HG03565 (cell line): Measurements from ENCODE around the gene RAB3GAP2.
"Not testable (repeated sequence)": the region's sequence is repeated elsewhere in the genome, so short reads cannot be mapped to it uniquely, and the experiment has no call there.

ENCODE experiments used
- ATAC-seq: cut with Tn5 transposase; IDR thresholded peaks from one replicate; pipeline ENCODE4 v1.9.1; 2021; ENCODE audit warnings: mild to moderate bottlenecking, moderate library complexity; ENCODE audit not compliant: unreplicated experiment

Gene RAB3GAP2

GRCh38 chr1:220204758-220205157 lies 67.5 kb downstream of the RAB3GAP2 start:
- ATAC-seq = not testable (repeated sequence)

DNA sequence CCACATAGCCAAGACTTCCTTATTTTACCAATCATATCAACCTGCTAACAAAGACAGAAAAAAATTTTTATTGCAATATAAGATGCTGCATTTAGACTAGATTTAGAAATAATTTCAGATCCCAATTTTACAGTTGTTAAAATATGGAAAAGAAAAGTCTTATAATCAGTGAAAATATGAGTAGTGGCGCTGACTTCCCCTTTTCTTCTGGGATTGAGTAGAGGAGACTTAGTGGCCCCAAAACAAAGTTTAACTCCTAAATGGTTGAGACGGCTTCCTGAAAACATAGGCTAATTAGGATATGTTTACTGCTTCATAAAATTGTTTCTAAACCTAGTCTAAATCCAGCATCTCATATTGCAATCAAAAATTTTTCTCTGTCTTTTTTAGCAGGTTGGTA lies 68.4 kb downstream of the RAB3GAP2 start:
- ATAC-seq = no peak

DNA sequence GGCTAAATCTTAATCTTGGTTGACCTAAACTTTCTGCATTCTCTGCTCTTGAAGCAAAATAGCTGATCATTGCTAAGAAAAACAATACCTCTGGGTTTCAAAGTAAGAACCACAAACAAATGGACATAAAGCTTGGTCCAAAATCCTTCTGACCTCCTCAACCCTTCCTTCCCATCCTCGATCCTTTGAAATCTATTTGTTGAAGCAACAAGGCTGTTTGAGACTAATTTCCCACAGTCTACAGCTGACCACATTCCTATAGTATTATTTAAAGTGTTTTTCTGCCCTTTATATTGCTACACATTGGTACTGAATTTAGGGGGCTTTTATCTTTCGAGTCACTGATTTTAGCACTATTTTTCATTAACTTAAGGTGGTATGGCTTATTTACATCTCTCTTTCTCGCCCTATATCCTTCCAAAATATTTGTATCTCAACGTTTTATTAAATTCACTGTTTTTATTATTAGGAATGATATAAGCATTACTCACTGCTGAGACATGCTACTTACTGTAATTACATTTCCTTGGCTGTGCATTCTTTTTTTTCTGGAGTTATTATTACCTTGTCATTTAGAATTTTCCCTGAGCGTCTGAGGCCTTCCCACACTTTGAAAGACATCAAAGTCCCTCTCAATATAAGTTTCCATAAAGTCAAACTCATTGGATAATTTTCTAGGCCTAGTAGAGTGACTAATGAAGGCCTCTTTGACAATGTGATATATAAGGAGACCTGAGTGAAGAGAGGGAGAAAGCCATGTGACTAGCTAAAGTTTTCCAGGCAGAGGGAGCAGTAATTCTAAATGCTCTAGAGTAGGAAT lies 73.9 kb downstream of the RAB3GAP2 start:
- ATAC-seq = no peak

DNA sequence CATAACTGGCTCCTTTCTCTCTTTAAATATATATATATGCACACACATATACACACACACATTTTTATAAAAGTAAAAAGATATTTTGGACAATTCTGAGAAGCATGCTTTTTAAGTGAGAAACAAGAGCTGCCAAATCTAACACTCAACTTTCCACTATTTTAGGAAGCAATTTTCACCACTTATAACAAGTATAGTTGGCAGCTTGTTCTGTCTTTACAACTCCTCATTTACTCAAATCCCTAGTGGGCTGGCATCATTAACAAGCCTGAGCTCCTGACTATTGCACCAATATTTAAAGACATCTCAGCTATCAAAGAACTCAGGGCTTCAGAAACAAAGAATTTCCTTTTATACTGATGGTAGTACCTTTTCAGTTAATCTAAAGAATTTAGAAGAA lies 76.6 kb downstream of the RAB3GAP2 start:
- no peak for ATAC-seq

- ATAC-seq = no peak
These were observed 82.4 kb downstream of the RAB3GAP2 start for GRCh38 chr1:220189750-220190347.

DNA sequence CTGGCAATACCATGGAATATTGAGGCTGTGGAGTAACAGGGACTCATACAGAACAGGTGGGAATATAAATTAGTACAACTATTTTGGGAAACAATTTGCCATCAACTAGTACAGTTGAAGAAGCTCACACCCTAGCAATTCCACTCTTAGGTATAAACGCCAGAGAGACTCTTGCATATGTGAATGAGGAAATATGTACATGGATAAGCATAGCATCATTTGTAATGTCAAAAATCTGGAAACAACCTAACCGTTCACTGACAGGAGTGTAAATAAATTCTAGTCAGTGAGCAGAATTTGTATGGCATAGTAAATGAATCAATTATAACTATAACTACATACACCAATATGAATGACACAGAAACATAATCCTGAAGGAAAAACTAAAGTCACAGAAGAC lies 83.7 kb downstream of the RAB3GAP2 start:
- ATAC-seq = no peak

DNA sequence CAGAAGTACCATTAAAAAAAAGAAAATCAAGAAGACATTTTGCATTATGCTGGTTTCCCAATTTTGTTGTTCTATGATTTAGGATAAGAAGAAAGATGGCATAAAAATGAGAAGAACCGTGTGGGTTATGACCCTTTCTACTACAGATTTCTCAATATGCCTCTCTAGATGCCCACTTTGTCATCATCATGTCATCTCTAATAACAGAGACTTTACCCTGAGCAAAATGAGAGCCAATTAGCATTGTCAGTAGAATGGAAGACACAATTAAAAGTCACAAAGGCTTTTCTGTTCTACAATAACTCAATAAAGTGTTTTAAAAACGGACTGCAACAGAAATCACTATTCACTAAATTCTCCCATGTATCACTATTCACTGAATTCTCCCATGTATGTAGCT lies 85.5 kb downstream of the RAB3GAP2 start:
- ATAC-seq = no peak

DNA sequence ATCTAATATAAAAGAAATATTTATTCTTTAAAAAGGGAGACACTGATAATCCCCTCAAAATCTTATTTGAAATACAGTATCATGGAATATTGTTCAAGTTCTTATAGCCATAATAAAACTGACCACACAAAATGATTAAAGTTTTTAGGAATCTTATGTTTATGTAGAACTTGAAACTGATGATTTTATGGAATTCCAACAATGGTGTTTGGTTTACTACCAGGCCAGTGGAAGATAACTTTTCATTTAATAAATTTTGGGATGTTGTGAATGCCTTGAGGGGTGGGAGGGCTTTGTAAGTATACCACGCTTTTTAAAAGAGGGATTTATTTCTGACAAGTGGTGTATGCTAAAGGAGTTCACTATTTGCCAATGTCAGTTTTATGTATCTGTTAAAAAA lies 87.7 kb downstream of the RAB3GAP2 start:
- ATAC-seq = no peak

GRCh38 chr1:220182656-220183055 lies 89.6 kb downstream of the RAB3GAP2 start:
- no peak for ATAC-seq

GRCh38 chr1:220182111-220182510 lies 90.1 kb downstream of the RAB3GAP2 start:
- no peak for ATAC-seq

DNA sequence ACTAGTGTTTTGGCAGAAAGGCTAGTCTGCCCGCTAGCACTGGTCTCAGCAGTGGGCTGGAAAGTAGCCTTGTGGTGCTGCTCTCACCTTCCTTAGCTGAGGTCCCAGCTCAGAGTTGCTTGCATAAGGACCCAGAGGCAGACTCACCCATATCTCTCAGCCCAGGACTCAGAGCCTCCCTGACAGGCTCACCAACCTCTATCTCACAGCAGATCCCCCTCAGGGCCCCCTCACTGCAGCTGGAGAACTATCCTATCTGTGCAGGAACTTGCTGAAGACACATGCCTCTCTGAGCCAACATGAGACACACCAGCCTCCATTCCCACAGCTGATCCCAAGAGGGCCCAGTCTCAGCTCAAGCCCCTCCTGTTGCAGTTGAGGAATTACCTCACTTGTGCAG lies 95.7 kb downstream of the RAB3GAP2 start:
- no peak for ATAC-seq

DNA sequence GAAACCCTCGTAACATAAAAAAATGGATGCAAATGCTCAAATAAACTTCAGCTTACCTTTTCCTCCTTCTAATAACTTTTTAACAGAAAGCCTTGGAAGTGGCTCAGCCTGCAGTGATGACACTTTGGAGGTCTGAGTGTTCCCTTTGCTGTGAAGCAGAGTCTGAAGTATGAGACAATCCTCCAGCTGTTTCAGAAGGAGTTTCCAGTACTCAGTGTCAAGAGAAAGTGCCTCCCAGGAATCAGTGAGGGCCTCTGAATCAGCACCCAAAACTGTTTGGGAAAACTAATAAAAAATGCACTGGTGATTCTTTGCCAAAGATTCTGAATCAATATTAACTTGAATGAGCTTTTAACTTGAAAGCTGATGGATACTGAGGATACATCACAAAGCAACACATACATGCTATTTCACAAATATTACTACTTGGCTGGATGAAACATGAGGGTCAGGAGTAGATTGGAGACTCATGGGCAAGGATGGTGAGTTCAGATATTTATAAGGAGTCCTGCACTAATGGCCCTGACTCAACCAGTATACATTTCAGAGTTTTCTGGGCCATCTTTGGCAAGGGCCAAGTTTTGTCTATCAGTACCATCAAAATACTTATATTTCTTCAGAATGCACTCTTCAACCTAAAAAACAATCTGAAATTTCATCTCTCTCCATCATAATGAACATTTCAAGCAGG lies 101.3 kb downstream of the RAB3GAP2 start:
- ATAC-seq = no peak

DNA sequence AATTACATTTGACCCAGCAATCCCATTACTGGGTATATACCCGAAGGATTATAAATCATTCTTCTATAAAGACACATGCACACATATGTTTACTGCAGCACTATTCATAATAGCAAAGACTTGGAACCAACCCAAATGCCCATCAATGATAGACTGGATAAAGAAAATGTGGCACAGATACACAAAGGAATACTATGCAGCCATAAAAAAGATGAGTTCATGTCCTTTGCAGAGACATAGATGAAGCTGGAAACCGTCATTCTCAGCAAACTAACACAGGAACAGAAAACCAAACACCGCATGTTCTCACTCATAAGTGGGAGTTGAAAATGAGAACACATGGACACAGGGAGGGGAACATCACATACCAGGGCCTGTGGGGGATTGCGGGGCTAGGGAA lies 102.4 kb downstream of the RAB3GAP2 start:
- ATAC-seq = not testable (repeated sequence)

GRCh38 chr1:220166853-220167252 lies 105.4 kb downstream of the RAB3GAP2 start:
- ATAC-seq = no peak

DNA sequence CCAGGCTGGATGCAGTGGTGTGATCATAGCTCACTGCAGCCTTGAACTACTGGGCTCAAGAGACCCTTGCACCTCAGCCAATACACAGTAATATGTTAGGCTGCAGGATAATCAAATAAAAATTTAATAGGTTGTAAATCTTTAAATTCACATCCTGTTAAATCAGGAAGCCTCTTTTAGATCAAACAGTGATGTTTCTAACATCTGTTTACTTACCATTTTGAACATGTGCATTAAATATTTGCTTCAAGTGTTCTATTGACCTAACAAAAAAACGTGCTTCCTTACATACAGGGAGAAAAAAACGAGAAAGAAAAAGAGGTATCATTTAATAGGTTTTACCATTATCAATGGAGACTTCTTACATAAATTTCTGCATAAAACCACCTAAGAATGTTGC lies 107.7 kb downstream of the RAB3GAP2 start:
- no peak for ATAC-seq

DNA sequence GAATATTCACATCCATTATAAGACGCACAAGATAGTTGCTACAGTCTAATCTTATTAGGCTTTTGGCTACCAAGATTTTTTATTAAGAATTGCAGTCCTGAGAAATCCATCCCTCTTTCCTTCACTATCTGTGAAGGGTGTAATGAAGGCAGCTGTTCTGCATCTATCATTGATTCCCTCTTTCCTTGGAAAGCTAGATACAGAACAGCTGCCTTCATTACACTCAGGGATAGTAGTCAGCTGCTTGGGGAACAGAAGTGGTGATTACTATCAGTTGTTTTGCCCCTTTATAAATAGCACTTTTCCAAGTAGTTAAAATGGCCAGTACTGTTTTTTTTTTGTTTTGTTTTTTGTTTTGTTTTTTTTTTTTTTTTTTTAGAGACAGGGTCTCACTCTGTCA lies 108.1 kb downstream of the RAB3GAP2 start:
- no peak for ATAC-seq

- no peak for ATAC-seq
These were observed 112.2 kb downstream of the RAB3GAP2 start for GRCh38 chr1:220160027-220160426.

DNA sequence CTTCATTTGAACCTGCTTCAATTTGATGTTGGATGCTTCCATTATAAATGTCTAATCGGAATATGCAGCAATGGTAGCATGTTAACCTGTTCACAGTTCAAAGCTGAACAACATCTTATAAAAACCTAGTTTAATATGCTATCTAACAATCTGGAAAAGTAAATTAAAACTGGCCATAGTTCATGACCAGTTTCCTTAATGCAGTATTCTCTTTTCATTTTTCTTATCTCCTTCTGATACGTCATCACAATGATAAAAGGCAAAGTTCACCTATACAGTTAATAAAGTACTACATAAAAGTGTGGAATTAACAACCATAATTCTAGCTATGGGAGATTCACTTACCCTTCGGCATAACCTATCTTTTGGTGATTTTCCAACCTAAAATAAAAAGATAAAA lies 113.2 kb downstream of the RAB3GAP2 start:
- ATAC-seq = no peak

DNA sequence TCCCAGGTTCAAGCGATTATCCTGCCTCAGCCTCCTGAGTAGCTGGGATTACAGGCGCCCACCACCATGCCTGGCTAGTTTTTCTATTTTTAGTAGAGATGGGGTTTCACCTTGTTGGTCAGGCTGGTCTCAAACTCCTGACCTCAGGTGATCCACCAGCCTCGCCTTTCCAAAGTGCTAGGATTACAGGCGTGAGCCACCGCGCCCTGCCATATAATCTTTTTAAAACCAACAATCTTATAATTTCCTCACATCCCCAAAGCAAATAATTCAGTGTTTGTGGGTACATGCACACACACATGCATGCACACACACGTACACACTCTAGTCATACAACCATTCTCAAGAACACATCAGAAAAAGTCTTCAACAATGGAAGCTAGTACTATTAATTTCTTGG lies 113.7 kb downstream of the RAB3GAP2 start:
- not testable (repeated sequence) for ATAC-seq

DNA sequence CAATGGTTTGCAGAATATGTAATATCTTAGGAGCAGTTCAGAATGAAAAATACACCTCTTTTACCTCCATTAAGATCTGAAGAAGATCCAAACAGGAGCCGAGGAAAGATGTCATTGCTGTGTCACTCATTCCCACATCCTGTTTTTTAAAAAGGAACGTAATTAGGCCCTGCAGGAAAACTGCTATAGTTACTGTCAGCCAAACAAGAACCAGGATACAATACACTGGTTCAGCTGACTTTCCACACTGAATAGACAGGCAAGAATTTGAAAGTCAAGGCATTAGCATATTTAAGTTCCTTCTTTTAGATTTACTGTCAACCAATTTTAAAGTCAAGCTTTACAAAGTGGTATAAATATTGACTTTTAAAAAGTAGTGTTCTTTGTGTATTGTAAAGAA lies 114.5 kb downstream of the RAB3GAP2 start:
- ATAC-seq = no peak

DNA sequence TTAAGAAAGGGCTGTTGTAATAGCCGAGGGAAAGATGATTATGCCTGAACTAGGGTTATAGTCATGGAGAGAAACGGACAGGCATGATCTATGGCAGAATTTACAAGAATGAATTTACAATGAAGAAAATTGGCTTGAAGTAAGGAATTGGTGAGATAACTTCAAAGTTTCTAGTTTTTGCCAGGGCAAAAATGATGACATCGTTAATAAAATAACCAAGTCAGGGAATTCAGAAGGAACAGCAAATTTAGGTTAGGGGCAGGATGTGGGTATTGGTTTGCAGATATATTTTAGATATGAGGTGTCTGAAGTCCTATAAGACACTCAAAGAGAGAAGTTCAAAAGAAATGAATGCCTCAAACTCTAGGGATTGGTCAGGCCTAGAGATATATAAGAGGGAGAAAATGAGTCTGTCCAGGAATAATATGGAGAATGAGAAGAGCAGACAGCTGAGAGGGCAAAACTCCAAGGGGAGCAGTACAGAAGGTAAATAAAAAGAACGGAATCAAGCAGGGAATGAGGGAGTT lies 115.6 kb downstream of the RAB3GAP2 start:
- no peak for ATAC-seq

GRCh38 chr1:220153147-220153546 lies 119.1 kb downstream of the RAB3GAP2 start:
- ATAC-seq = no peak
